ENCODE data around the gene VPREB3.

The VPREB3 gene

GRCh38 chr22:23762842-23763578 lies 8.8 kb upstream of the VPREB3 start, which contains the start of gene C22orf15:
Gene C22orf15, plus strand, starts transcription at chr22:23762990. Its CDS starts 317 bp downstream, at chr22:23763307.
- H3K27ac ChIP-seq = no peak within 1 kb of the TSS
- TF ChIP-seq, protein P1, sequence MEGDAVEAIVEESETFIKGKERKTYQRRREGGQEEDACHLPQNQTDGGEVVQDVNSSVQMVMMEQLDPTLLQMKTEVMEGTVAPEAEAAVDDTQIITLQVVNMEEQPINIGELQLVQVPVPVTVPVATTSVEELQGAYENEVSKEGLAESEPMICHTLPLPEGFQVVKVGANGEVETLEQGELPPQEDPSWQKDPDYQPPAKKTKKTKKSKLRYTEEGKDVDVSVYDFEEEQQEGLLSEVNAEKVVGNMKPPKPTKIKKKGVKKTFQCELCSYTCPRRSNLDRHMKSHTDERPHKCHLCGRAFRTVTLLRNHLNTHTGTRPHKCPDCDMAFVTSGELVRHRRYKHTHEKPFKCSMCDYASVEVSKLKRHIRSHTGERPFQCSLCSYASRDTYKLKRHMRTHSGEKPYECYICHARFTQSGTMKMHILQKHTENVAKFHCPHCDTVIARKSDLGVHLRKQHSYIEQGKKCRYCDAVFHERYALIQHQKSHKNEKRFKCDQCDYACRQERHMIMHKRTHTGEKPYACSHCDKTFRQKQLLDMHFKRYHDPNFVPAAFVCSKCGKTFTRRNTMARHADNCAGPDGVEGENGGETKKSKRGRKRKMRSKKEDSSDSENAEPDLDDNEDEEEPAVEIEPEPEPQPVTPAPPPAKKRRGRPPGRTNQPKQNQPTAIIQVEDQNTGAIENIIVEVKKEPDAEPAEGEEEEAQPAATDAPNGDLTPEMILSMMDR (conservative IDR thresholded peaks at IDR 0.05) = no peak
- no peak for TF ChIP-seq ZFX (IDR thresholded peaks at IDR 0.05)

- TF ChIP-seq, protein P1 (conservative IDR thresholded peaks at IDR 0.05) = no peak
- no peak for TF ChIP-seq ZFX (IDR thresholded peaks at IDR 0.05)
- no peak overlapping the region for H3K27ac ChIP-seq
Measured at GRCh38 chr22:23760056-23760455, 5.8 kb upstream of the VPREB3 start.

DNA sequence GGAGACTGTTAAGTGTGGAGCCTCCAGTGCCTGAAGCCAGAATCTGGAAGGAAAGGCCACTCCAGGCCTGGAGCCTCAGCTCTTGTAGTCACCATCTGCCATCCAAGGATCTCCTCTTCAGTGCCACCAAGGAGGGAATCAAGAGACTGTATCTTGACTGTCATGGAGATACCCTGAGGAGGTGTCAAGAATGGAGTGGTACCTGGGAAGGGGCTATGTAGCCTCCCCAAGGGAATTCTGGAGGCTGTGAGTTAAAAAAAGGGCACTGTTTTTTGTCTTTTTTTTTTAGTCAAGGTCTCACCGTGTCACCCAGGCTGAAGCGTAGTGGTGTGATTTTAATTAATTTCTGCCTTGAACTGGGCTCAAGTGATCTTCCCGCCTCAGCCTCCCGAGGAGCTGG lies 5.3 kb upstream of the VPREB3 start:
- no peak overlapping the region for H3K27ac ChIP-seq
- no peak for TF ChIP-seq ZFX (IDR thresholded peaks at IDR 0.05)
- TF ChIP-seq, protein P1 (conservative IDR thresholded peaks at IDR 0.05) = no peak

- H3K27ac ChIP-seq = no peak overlapping the region
- TF ChIP-seq, protein P1 (conservative IDR thresholded peaks at IDR 0.05) = no peak
- TF ChIP-seq ZFX (IDR thresholded peaks at IDR 0.05) = no peak
Measured at GRCh38 chr22:23756891-23757290, 2.7 kb upstream of the VPREB3 start.

DNA sequence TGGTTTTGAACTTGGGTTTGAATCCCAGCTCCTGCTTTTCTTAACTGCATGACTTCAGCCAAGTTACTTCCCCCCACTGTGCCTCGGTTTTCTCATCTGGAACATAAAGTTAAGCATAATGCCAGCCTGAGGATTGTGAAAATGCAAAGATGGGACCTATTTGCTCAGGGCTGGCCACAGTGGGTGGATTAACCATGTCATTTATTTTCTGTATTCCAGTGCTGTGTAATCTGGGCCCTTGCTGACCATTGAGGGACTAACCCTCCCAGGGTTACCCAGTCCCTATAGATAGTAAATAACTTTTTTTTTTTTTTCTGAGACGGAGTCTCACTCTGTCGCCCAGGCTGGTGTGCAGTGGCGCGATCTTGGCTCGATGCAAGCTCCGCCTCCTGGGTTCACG lies 1.5 kb upstream of the VPREB3 start:
- H3K27ac ChIP-seq = no peak overlapping the region
- no peak for TF ChIP-seq ZFX (IDR thresholded peaks at IDR 0.05)
- TF ChIP-seq, protein P1 (conservative IDR thresholded peaks at IDR 0.05) = no peak

DNA sequence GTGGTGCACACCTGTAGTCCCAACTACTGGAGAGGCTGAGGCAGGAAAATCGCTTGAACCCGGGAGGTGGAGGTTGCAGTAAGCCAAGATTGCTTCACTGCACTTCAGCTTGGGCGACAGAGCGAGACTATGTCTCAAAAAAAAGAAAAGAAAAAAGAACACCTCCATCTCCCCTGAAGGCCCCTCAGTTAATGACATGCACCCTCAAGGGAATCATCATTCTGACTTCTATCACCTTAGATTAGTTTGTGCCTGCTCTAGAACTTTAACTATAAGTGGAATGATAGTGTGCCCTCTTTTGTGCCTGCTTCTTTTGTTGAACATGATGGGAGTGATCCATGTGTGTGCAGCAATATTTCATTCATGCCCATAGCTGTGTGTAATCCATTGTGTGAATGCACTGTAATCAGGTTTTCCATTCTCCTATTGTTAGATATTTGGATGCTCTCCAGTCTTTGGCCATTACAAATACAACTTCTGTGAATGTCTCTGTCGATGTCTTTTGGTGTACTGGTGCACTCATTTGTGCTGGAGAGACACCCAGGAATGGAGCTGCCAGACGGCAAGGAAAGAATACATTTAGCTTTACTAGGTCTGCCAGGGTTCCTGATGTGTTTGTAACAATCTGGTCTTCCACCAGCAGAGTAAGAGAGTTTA lies 883 bp upstream of the VPREB3 start:
- TF ChIP-seq, protein P1 (conservative IDR thresholded peaks at IDR 0.05) = no peak
- no peak for TF ChIP-seq ZFX (IDR thresholded peaks at IDR 0.05)
- H3K27ac ChIP-seq = no peak overlapping the region

DNA sequence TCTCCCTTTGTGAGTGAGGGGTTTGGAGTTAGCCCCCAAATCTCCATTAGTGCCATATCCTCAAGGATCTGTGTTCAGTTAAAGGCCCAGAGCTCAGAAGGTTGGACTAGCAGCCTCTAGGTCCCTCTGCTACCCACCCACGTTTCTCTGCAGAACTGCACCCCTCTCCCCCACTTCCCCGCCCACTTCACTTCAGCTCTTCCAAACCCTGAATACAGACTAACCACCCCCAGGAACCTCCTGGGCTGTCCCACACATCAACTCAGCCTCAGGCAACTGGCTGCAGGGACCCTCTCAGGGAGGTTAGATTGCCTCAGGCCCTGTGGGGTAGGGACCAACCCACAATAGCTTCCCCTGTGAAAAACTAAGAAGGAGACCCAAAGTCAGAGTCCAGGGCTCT lies 840 bp downstream of the VPREB3 start:
- TF ChIP-seq, protein P1 (conservative IDR thresholded peaks at IDR 0.05) = no peak
- no peak for TF ChIP-seq ZFX (IDR thresholded peaks at IDR 0.05)
- no peak overlapping the region for H3K27ac ChIP-seq
